Adrenal gland (tissue), 12 donors: ENCODE results near the gene KLHL22. TPM values are rescaled to one million over a fixed set of nuclear protein-coding genes. Genes with fewer than 3 reads are reported as not detected.
"Not testable (repeated sequence)": the region's sequence is repeated elsewhere in the genome, so short reads cannot be mapped to it uniquely, and the experiment has no call there.

Source experiments
- DNase-seq, 7 donors: peaks; one replicate each; pipeline ENCODE4 v3.0.0-alpha.2; 2019 to 2020
- H3K27ac ChIP-seq, 5 donors: fragments of 200-600 bp; sonication (generic) in 4 of 5; 1 replicate in 3 of 5; 2 replicates in 2 of 5; pipeline versions ENCODE4 v1.5.1 to v1.8.0; 2016 to 2020; ENCODE audit warnings: mild to moderate bottlenecking in 1 of 5
- H3K27me3 ChIP-seq: fragments of 200-600 bp; 2 replicates; pipeline ENCODE4 v1.8.0; 2021
- H3K36me3 ChIP-seq, 2 donors: fragments of 200-600 bp; replicated peaks in 1 of 2; 1 replicate in 1 of 2; 2 replicates in 1 of 2; pipeline versions ENCODE4 v1.5.1 to v1.8.0; 2018 to 2022
- H3K4me1 ChIP-seq, 2 donors: fragments of 200-600 bp; replicated peaks in 1 of 2; 1 replicate in 1 of 2; 2 replicates in 1 of 2; pipeline versions ENCODE4 v1.5.1 to v1.8.0; 2018 to 2021
- H3K4me3 ChIP-seq, 4 donors: fragments of 200-600 bp; sonication (generic) in 3 of 4; one replicate each; pipeline ENCODE4 v1.5.1; 2016 to 2018
- H3K9me3 ChIP-seq, 3 donors: fragments of 200-600 bp; sonication (generic) in 1 of 3; replicated peaks in 1 of 3; 1 replicate in 2 of 3; 2 replicates in 1 of 3; pipeline versions ENCODE4 v1.5.1 to v1.8.0; 2016 to 2021
- POLR2A ChIP-seq, 2 donors: fragments of 450-650 bp; IDR thresholded peaks; one replicate each; pipeline ENCODE4 v1.6.1; 2017; ENCODE audit warnings: antibody characterized with exemption in 2 of 2, mild to moderate bottlenecking in 2 of 2, moderate library complexity in 1 of 2
- WGBS, 4 donors: extraction: QIAGEN DNeasy Blood & Tissue Kit in 2 of 4; methylation state at CpG; one replicate each; pipeline versions ENCODE4 v1.1.5 to v1.1.7; 2013 to 2017; 5-methylcytosine and 5-hydroxymethylcytosine counted together
- intact Hi-C, 2 donors: fragments of 100-400 bp; cut with DNase I; formaldehyde crosslinking; loops; one replicate each; pipeline versions ENCODE4 v1.14.1 to v1.15.0; 2022 to 2023
- polyA plus RNA-seq, 3 donors: library from polyadenylated mRNA; stranded (reverse); fragments of 200-250 nt in 2 of 3; fragments of 350-450 nt in 1 of 3; fragmentation: Illumina TruSeq in 1 of 3; extraction: RNeasy Lipid Tissue Mini Kit (QIAGEN cat#74804) in 1 of 3; gene quantifications; one replicate each; pipeline ENCODE4 v1.2.3, GENCODE V29; 2013 to 2014
- total RNA-seq, 9 donors: library from RNA; depleted of rRNA in 4 of 9; stranded (reverse); fragments of >200 nt in 4 of 9; fragments of 120-200 nt in 1 of 9; fragmentation: NEBNext Ultra II Directional in 1 of 9; extraction: Animal tissue kit (Norgen Biotek cat#: 25700) in 1 of 9; gene quantifications; one replicate each; pipeline versions ENCODE4 v1.1.0 to v1.2.4, GENCODE V29; 2013 to 2023
- TF ChIP-seq, protein P1 (sequence below), 6 experiments: fragments of 450-650 bp in 4 of 6; fragments of 200-600 bp in 2 of 6; sonication (generic) in 1 of 6; IDR thresholded peaks; 1 replicate in 5 of 6; 2 replicates in 1 of 6; pipeline versions ENCODE4 v1.5.1 to v1.8.0; 2016 to 2021; ENCODE audit warnings: antibody characterized with exemption in 6 of 6, mild to moderate bottlenecking in 2 of 6, moderate library complexity in 1 of 6
- donor health status: healthy with polysubstance abuse.
- donor health status: Bipolar disorder and iron deficiency.
- donor health status: DM: yes; HTN: yes; CAD: no.
- donor health status: DM: no; HTN: no; CAD: no.
- donor health status: DM: no; HTN: no; CAD: no.
- donor health status: DM: yes; HTN: yes; CAD: no.

Gene KLHL22
- total and polyA plus RNA-seq, 12 donors, result 15.3 to 38.8 (median 27.6) TPM

DNA sequence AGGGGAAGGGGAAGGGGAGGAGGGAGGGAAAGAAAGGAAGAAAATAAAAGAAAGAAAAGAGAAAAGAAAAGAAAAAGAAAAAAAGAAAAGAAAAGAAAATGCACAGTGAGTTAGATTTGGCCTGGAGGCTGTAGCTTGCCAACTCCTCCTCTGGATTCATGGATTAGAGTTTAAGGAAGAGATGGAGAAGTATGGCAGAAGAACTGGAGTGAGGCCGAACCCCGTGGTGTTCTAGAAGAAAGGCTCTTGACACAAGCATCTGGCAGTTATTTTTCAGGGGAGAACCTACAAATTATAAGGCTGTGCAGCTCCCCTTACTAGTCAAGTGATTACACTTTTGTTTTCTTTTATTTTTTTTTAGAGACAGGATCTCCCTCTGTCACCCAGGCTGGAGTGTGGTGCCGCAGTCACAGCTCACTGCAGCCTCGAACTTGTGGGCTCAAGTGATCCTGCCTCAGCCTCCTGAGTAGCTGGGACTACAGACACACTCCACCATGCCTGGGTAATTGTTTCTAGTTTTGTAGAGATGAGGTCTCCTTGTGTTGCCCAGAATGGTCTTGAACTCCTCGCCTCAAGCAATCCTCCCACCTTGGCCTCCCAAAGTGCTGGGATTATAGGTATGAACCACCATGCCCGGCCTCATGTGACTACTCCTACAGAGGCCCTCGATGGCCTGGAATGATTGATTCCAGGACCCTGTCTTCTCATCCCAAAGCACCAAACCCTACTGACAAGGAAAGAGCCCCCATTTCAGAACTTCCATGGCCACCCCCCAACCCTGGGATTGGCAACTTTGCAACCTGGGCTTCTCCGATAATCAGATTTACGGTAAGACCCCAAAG lies 82.2 kb downstream of the KLHL22 start:
- DNase-seq, result no peak
- peaks cover 0 to 2% of the 10 kb centered on the region in 2 donors for H3K4me1 ChIP-seq
- no peaks in the 10 kb centered on the region for H3K9me3 ChIP-seq
- H3K4me3 ChIP-seq, result no peak overlapping the region
- no peak for TF ChIP-seq POLR2A (IDR thresholded peaks at IDR 0.05)
- TF ChIP-seq, protein P1, sequence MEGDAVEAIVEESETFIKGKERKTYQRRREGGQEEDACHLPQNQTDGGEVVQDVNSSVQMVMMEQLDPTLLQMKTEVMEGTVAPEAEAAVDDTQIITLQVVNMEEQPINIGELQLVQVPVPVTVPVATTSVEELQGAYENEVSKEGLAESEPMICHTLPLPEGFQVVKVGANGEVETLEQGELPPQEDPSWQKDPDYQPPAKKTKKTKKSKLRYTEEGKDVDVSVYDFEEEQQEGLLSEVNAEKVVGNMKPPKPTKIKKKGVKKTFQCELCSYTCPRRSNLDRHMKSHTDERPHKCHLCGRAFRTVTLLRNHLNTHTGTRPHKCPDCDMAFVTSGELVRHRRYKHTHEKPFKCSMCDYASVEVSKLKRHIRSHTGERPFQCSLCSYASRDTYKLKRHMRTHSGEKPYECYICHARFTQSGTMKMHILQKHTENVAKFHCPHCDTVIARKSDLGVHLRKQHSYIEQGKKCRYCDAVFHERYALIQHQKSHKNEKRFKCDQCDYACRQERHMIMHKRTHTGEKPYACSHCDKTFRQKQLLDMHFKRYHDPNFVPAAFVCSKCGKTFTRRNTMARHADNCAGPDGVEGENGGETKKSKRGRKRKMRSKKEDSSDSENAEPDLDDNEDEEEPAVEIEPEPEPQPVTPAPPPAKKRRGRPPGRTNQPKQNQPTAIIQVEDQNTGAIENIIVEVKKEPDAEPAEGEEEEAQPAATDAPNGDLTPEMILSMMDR (IDR thresholded peaks at IDR 0.05), result no peak
- H3K27ac ChIP-seq, result no peak overlapping the region
- H3K36me3 ChIP-seq, result no peaks in the 10 kb centered on the region
- intact Hi-C loops, result no loop called here
- no peaks in the 10 kb centered on the region for H3K27me3 ChIP-seq
- 90 to 92% (median 92%) methylated on average over 8 to 9 of the region's 9 CpGs for WGBS, 4 donors

DNA sequence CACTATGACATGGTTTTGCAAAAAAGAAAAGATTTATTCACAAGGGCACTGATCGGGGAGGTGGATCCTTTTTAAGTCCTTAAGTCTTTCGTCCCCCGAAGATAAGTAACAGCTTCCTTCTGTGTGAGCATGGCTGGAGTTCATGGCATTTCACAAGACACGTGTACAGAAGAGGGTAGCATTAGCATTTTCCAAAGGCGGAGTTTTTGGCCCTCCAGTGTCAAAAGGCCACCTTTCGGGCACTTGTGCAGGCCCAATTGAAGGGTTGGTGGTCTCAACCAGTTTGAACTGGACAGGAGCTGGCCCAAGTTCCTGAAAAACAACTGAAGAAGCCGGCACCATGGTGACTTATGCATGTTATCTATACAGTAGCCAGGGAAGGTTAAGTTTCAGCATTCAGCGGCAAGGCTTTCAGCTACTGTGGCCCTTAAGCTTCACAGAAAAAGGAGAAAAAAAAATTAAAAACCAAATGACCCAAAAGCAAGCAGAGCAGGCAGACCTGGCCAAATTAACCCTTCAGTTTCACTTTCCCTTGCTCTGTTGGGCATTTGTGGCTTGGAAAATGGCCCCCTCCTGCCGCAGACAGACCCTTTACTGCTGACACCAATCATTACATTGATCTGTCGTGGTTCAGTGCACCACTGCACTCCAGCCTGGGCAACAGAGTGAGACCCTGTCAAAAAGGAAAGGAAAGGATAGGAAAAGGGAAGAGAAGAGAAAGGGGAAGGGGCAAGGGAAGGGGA lies 83.0 kb downstream of the KLHL22 start:
- no peaks in the 10 kb centered on the region for H3K27me3 ChIP-seq
- DNase-seq, result peak in 1 of 7 donors; percentile 6
- H3K9me3 ChIP-seq, result no peaks in the 10 kb centered on the region
- no peak overlapping the region for H3K27ac ChIP-seq
- no peaks in the 10 kb centered on the region for H3K36me3 ChIP-seq
- WGBS, 4 donors, result 62 to 66% (median 62%) methylated on average over 10 of the region's 10 CpGs
- H3K4me1 ChIP-seq, result no peaks in the 10 kb centered on the region
- TF ChIP-seq, protein P1 (IDR thresholded peaks at IDR 0.05), result no peak
- TF ChIP-seq POLR2A (IDR thresholded peaks at IDR 0.05), result no peak
- intact Hi-C loops, result no loop called here
- H3K4me3 ChIP-seq, result no peak overlapping the region

DNA sequence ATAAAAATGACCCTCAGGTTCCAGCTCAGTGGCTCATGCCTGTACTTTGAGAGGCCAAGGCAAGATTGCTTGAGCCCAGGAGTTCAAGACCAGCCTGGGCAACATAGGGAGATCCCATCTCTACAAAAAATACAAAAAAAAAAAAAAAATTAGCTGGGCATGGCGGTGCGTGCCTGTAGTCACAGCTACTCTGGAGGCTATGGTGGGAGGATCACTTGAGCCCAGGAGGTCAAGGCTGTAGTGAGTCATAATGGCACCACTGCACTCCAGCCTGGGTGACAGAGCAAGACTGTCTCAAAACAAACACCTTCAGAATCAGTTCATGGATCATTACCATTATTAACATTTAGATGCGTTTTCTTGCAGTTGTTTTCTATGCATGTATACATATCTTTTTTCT lies 86.2 kb downstream of the KLHL22 start:
- DNase-seq, result peak in 2 of 7 donors; percentile 9 to 14
- WGBS, 4 donors, result 79 to 100% (median 88%) methylated on average over 3 of the region's 3 CpGs
- peaks cover 0 to 18% of the 10 kb centered on the region in 2 donors for H3K36me3 ChIP-seq
- H3K4me1 ChIP-seq, H3K27ac ChIP-seq, intact Hi-C loops, H3K9me3 ChIP-seq, H3K27me3 ChIP-seq, H3K4me3 ChIP-seq: not testable (repeated sequence)

DNA sequence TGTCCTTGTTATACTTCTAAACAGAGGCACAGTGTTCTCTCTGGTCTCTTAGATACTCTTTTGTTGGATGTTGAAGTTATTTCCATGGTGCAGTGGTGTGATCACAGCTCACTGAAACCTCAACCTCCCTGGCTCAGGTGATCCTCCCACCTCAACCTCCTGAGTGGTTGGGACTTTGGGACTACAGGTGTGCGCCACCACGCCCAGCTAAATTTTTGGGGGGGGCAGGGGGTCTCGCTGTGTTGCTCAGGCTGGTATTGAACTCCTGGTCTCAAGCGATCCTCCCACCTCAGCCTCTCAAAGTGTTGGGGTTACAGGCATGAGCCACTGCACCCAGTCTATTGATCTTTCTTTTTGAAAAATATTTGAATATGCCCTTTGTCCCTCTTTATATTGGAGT lies 86.7 kb downstream of the KLHL22 start:
- no peaks in the 10 kb centered on the region for H3K27me3 ChIP-seq
- H3K27ac ChIP-seq, result no peak overlapping the region
- H3K4me3 ChIP-seq, result no peak overlapping the region
- intact Hi-C loops, result no loop called here
- H3K9me3 ChIP-seq, result no peaks in the 10 kb centered on the region
- no peaks in the 10 kb centered on the region for H3K4me1 ChIP-seq
- WGBS, 4 donors, result 94 to 100% (median 97%) methylated on average over 4 of the region's 4 CpGs
- peaks cover 0 to 18% of the 10 kb centered on the region in 2 donors for H3K36me3 ChIP-seq
- DNase-seq, result peak in 1 of 7 donors; percentile 35
- TF ChIP-seq, protein P1 (IDR thresholded peaks at IDR 0.05), result no peak
- no peak for TF ChIP-seq POLR2A (IDR thresholded peaks at IDR 0.05)
